ENCODE results near the gene IL27RA.

DNA sequence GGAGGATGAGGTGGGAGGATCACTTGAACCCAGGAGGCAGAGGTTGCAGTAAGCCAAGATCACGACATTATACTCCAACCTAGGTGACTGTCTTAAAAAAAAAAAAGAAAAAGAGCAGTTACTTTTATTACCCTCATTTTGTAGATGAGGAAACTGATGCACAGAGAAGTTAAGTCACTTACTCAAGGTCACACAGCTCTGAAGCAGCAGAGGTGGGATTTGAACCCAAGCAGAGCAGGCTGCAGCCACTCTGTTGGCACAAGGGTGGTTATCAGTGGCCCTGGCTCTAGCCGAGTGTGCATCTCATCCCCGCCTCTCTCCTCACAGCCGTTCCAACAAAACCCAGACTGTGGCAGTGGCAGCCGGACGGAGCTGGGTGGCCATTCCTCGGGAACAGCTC, 7.6 kb downstream of the IL27RA start:
- TF ChIP-seq CTCF (conservative IDR thresholded peaks at IDR 0.05; ENCODE audit: low read depth, low read length) (no peak), EZH2 (IDR thresholded peaks at IDR 0.05; ENCODE audit: low read length, unreplicated experiment) (no peak)
